ENCODE results near the gene JCHAIN. TPM values are rescaled to one million over a fixed set of nuclear protein-coding genes. Genes with fewer than 3 reads are reported as not detected.
A peak's percentile ranks its signal among the peaks of the same experiment; 100 is the strongest.

Gene JCHAIN
- total and polyA plus RNA-seq, 2 of the 4 experiments (the other 2 are of a cell fraction) = 0.72 to 0.86 TPM

DNA sequence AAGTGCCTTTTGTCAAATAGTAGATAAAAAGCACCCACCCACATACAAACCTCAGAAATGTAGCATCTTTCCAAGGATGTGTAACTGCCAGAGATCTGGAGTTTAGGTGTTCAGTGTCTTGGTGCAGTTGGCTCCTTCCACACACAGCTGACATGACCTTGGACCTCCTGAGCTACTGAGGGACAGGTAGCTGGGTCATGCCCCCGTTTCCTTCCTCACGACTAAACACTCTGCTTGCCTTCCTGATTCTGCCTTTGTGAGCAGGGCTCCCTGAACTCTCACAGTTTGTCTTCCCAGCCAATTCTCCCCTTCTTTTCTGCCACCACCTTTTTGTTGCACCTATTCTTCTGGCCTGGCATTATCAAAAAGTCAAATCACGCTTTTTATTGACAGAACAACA, 45.3 kb upstream of the JCHAIN start:
- intact Hi-C loops (cut with micrococcal nuclease) (no loop called here), dilution Hi-C loops (cut with HindIII; ENCODE audit: low sequenced_read_pairs, unreplicated experiment) (no loop called here), in situ Hi-C loops (cut with MboI; ENCODE audit: low sequenced_read_pairs) (no loop called here)
- Histone ChIP-seq H3K4me2 (ENCODE audit: low read depth, low read length) (no peak overlapping the region), H2AK9ac (replicated peaks; ENCODE audit: low read depth, low read length, poor library complexity) (peak overlapping the region; percentile 79), H2BK120ac (ENCODE audit: low read depth, low read length) (no peak overlapping the region), H3K27me3 (ENCODE audit: control insufficient read depth, insufficient read depth, low read length) (no peaks in the 10 kb centered on the region), H3K36me3 (ENCODE audit: control insufficient read depth, insufficient read depth, low read length) (no peaks in the 10 kb centered on the region), H3K14ac (replicated peaks; ENCODE audit: low read depth, low read length) (no peak overlapping the region), H3K4me3 (ENCODE audit: insufficient read depth, low read depth, low read length) (no peak overlapping the region), H3K56ac (ENCODE audit: extremely low read depth, insufficient read depth, low read length) (no peak overlapping the region), H3K18ac (ENCODE audit: low read depth, low read length) (no peak overlapping the region), H2AFZ (replicated peaks; ENCODE audit: low read length, poor library complexity) (no peak overlapping the region), H3K9me1 (ENCODE audit: insufficient read depth, low read length) (peaks cover 14% of the 10 kb centered on the region), H3K27ac (ENCODE audit: insufficient read depth, low read length) (no peak overlapping the region), H2BK15ac (ENCODE audit: low read depth, low read length) (no peak overlapping the region), H4K8ac (ENCODE audit: low read depth in 2 of 2, low read length in 2 of 2) (no peak overlapping the region), H4K91ac (ENCODE audit: insufficient read depth, low read depth, low read length) (no peak overlapping the region), H3K4me1 (ENCODE audit: control insufficient read depth, insufficient read depth, low read length) (peaks cover 2% of the 10 kb centered on the region; the same call in 1 of the 2 replicates), H2AK5ac (ENCODE audit: low read depth, low read length) (0 out of 2 replicates have a peak overlapping the region, but pooled peaks have one; percentile 4), H4K5ac (ENCODE audit: low read depth, low read length) (no peak overlapping the region), H3K23ac (ENCODE audit: low read depth, low read length) (peak overlapping the region; percentile 60; the same call in 1 of the 2 replicates), H2BK20ac (ENCODE audit: low read depth, low read length) (no peak overlapping the region), H3K79me1 (ENCODE audit: low read depth in 1 of 2, low read length in 2 of 2) (peaks cover 15 to 68% of the 10 kb centered on the region in 2 experiments), H3K9me3 (ENCODE audit: control insufficient read depth, insufficient read depth, low read length) (no peaks in the 10 kb centered on the region), H4K20me1 (ENCODE audit: insufficient read depth, low read length) (peaks cover 4% of the 10 kb centered on the region; the same call in 1 of the 2 replicates), H2BK5ac (ENCODE audit: low read depth, low read length, poor library complexity, severe bottlenecking) (no peak overlapping the region), H3K4ac (ENCODE audit: low read depth, low read length) (no peak overlapping the region), H3K9ac (ENCODE audit: low read depth, low read length) (no peak overlapping the region)
- CTCF ChIA-PET = no interaction called here
- no TSS peak for BruUV-seq (replicated peaks)
- POLR2A ChIA-PET (ENCODE audit: unreplicated experiment) = no interaction called here
- TF ChIP-seq, protein P1, sequence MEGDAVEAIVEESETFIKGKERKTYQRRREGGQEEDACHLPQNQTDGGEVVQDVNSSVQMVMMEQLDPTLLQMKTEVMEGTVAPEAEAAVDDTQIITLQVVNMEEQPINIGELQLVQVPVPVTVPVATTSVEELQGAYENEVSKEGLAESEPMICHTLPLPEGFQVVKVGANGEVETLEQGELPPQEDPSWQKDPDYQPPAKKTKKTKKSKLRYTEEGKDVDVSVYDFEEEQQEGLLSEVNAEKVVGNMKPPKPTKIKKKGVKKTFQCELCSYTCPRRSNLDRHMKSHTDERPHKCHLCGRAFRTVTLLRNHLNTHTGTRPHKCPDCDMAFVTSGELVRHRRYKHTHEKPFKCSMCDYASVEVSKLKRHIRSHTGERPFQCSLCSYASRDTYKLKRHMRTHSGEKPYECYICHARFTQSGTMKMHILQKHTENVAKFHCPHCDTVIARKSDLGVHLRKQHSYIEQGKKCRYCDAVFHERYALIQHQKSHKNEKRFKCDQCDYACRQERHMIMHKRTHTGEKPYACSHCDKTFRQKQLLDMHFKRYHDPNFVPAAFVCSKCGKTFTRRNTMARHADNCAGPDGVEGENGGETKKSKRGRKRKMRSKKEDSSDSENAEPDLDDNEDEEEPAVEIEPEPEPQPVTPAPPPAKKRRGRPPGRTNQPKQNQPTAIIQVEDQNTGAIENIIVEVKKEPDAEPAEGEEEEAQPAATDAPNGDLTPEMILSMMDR (conservative IDR thresholded peaks at IDR 0.05; ENCODE audit: low read depth, low read length) = no peak
- TF ChIP-seq CHD1 (IDR thresholded peaks at IDR 0.05; ENCODE audit: low read depth, low read length) (no peak), FOS (IDR thresholded peaks at IDR 0.05; ENCODE audit: low read depth, low read length) (no peak), SMC3 (IDR thresholded peaks at IDR 0.05; ENCODE audit: low read depth, low read length) (no peak), BHLHE40 (IDR thresholded peaks at IDR 0.05; ENCODE audit: low read depth, low read length) (no peak), NFE2L2 (IDR thresholded peaks at IDR 0.05; ENCODE audit: low read depth, low read length) (no peak), RCOR1 (IDR thresholded peaks at IDR 0.05; ENCODE audit: insufficient replicate concordance, low read length) (no peak), CEBPB (IDR thresholded peaks at IDR 0.05; ENCODE audit: low read depth, low read length) (no peak), RAD21 (IDR thresholded peaks at IDR 0.05; ENCODE audit: low read length) (no peak), MXI1 (IDR thresholded peaks at IDR 0.05; ENCODE audit: borderline replicate concordance, low read depth, low read length) (no peak), MAFK (IDR thresholded peaks at IDR 0.05; ENCODE audit: low read depth, low read length) (no peak), MAZ (IDR thresholded peaks at IDR 0.05; ENCODE audit: borderline replicate concordance, low read depth, low read length) (no peak), POLR2A (IDR thresholded peaks at IDR 0.05; ENCODE audit: low read depth, low read length) (no peak), RFX5 (IDR thresholded peaks at IDR 0.05; ENCODE audit: low read depth, low read length) (no peak)
- TF ChIP-seq, protein P2, sequence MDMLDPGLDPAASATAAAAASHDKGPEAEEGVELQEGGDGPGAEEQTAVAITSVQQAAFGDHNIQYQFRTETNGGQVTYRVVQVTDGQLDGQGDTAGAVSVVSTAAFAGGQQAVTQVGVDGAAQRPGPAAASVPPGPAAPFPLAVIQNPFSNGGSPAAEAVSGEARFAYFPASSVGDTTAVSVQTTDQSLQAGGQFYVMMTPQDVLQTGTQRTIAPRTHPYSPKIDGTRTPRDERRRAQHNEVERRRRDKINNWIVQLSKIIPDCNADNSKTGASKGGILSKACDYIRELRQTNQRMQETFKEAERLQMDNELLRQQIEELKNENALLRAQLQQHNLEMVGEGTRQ (IDR thresholded peaks at IDR 0.05; ENCODE audit: low read depth, low read length) = no peak
- TF ChIP-seq, protein P3, sequence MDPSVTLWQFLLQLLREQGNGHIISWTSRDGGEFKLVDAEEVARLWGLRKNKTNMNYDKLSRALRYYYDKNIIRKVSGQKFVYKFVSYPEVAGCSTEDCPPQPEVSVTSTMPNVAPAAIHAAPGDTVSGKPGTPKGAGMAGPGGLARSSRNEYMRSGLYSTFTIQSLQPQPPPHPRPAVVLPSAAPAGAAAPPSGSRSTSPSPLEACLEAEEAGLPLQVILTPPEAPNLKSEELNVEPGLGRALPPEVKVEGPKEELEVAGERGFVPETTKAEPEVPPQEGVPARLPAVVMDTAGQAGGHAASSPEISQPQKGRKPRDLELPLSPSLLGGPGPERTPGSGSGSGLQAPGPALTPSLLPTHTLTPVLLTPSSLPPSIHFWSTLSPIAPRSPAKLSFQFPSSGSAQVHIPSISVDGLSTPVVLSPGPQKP (IDR thresholded peaks at IDR 0.05; ENCODE audit: borderline replicate concordance, low read depth, low read length) = no peak
- 58% methylated on average over 2 of the region's 3 CpGs; no CpG with 5 or more reads in 1 of the 2 experiments for WGBS, 2 experiments (ENCODE audit: extremely low coverage in 2 of 2, insufficient read length in 1 of 2)
- ATAC-seq (ENCODE audit: low read depth) = no peak
- DNase-seq = no peak

Measured in IMR-90 (cell line).